8988T (cell line): ENCODE measurements around the gene INSYN1.
"Not testable (repeated sequence)": the region's sequence is repeated elsewhere in the genome, so short reads cannot be mapped to it uniquely, and the experiment has no call there.

Experiments used
- DNase-seq: peaks from one replicate; pipeline ENCODE4 v3.0.0; 2011

INSYN1 gene

GRCh38 chr15:73710321-73710720 is 42.8 kb downstream of the INSYN1 start:
- DNase-seq: no peak

GRCh38 chr15:73709686-73710085 is 43.5 kb downstream of the INSYN1 start:
- no peak for DNase-seq

- no peak for DNase-seq
Observed at GRCh38 chr15:73709241-73709640, 43.9 kb downstream of the INSYN1 start.

- no peak for DNase-seq
Observed at GRCh38 chr15:73708691-73709090, 44.5 kb downstream of the INSYN1 start.

- DNase-seq: peak; percentile 60
Observed at GRCh38 chr15:73704869-73705645, 48.1 kb downstream of the INSYN1 start.

GRCh38 chr15:73704142-73704868 is 48.8 kb downstream of the INSYN1 start:
- not testable (repeated sequence) for DNase-seq

- not testable (repeated sequence) for DNase-seq
Observed at GRCh38 chr15:73703601-73704000, 49.5 kb downstream of the INSYN1 start.

- not testable (repeated sequence) for DNase-seq
Observed at GRCh38 chr15:73702311-73703239, 50.6 kb downstream of the INSYN1 start.

- peak; percentile 39 for DNase-seq
Observed at GRCh38 chr15:73700041-73700842, 52.9 kb downstream of the INSYN1 start.

- DNase-seq: no peak
Observed at GRCh38 chr15:73699249-73700040, 53.7 kb downstream of the INSYN1 start.

GRCh38 chr15:73697033-73697467 is 56.1 kb downstream of the INSYN1 start:
- peak; percentile 70 for DNase-seq

- DNase-seq: no peak
Observed at GRCh38 chr15:73696641-73697001, 56.5 kb downstream of the INSYN1 start.

GRCh38 chr15:73695773-73696640 is 57.1 kb downstream of the INSYN1 start:
- no peak for DNase-seq

GRCh38 chr15:73694419-73694818 is 58.7 kb downstream of the INSYN1 start:
- DNase-seq: no peak

- DNase-seq: no peak
Observed at GRCh38 chr15:73691396-73691795, 61.8 kb downstream of the INSYN1 start.

- no peak for DNase-seq
Observed at GRCh38 chr15:73688455-73688854, 64.7 kb downstream of the INSYN1 start.

GRCh38 chr15:73687351-73687750 is 65.8 kb downstream of the INSYN1 start:
- no peak for DNase-seq

- no peak for DNase-seq
Observed at GRCh38 chr15:73686781-73687256, 66.3 kb downstream of the INSYN1 start.

- no peak for DNase-seq
Observed at GRCh38 chr15:73685981-73686380, 67.2 kb downstream of the INSYN1 start.
